Stimulated activated CD8-positive, alpha-beta memory T cell treated with anti-CD3 and anti-CD28 coated beads, Interleukin-15, amount 100 ng/mL, for 1 hour (primary cell): Measurements from ENCODE around the gene PARD3.

ENCODE experiments used
- DNase-seq: peaks from one replicate; pipeline ENCODE4 v3.0.0-alpha.2; 2020; ENCODE audit warnings: low read depth

The PARD3 gene

GRCh38 chr10:34213193-34213804, 601.8 kb downstream of the PARD3 start:
- DNase-seq, result no peak

DNA sequence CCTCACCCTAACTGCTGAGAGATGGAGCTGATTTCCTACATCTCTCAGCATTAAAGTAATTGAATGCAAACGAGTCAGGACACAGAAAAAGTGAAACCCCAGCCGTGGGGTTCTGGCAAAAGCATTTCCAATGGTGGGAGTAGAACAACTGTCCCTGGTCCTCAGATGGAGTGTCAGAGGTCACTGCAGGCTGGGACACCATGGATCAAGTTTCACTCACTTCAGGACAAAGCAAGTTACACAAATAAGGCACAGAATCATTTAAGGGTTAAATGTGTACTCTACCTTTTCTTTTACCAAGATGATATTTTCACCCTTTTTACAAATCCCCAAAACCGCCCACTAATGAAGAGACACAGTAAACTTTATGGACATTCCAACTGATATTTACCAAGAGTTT, 607.8 kb downstream of the PARD3 start:
- DNase-seq, result no peak

DNA sequence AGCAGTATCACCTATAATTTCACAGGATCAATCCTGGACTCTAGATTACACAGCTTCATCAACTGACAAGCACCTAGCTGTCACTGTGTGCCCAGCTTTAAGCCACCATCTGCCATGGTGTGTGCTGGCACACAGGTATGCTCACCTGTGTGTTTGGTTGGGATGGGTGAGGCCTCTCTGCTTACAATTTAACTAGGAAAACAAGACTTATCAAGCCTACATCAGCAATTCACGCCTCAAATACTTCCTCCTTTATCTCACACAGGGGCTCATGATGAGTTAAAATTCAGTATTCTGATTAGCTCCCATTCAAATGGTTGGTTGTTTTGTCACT, 608.2 kb downstream of the PARD3 start:
- no peak for DNase-seq

DNA sequence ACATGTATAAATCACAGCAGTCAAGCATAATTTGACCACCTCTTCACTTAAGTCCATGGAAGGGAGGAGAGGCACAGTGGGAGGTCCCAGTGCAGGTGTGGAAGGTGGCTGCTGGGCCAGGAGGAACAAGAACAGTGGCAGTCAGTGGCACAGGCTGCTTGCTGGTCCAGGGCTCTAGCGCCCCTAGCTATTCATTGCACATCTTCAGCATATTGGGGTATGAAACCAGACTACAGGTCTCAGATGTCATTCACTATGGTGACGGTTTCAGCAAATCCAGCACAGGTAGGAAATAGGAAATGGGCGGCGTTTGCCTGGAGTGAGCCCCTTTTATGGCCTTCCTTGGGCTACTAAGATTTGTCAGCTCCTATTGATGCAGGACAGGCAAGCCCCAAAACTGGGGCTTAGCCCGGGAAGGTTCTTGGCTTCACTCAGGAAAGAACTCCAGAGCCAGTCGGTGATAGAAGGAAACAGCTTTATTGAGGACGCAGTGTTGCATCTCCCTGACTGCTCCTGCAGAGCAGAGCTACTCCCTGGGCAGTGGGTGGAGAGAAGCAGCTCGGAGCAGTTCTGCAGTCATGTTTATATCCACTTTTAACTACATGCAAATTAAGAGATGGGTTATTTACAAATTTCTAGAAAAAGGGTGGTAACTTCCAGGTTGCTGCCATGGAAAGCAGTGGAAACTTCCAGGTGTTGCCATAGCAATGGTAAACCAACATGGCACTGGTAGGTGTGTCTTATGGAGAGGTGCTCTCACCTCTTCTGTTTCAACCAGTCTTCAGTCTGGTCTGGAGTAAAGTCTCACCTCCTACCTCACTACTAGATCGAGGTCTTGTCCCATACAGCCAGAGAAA, 608.8 kb downstream of the PARD3 start:
- no peak for DNase-seq

DNA sequence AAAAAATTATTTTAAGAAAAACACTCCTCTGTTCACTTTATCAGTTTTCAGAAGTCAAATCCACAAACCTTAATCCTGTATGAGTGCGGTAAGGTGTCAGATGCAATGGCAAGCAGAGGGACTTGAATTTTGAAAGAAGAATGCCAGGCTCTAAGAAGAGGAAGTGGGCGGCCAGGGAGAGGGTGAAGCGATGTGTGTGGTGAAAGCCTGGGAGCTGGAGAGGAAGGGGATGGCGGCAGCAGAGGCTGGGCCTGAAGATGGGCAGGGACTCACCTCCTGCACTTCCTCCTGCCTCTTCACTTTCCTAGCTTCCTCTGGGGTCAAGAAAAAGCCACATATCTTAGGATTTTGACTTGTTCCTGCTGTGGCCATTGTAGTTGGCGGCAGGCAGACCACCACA, 609.6 kb downstream of the PARD3 start:
- no peak for DNase-seq

DNA sequence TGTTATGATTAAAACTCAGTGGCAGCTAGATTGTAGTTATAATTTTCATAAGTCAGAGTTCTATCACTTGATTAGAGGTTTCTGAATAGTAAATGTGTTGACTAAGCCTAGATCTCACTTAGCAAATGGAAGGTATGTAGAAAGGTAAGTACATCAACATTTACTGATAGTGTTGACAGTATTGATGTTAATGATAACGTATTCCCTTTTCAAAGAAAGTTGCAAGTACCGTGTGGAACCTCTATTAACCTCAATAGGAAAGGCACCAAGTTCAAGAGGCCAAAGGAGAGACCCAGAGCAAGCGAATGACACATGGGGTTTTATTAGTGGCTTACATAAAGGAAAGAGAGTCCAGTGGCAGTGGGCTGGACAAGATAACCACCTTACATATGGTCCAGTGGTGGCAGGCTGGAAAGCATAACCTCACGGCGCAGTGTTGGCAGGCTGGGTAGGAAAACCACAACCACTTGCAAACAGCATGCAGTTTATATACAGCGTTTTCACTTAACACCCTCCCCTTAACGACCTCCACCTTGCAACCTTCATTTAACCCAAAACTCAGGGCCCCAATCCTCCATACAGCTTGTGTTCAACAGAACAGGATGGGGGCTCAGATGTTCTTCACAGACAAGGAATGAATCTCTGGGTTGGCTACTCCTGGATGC, 611.0 kb downstream of the PARD3 start:
- DNase-seq, result no peak

DNA sequence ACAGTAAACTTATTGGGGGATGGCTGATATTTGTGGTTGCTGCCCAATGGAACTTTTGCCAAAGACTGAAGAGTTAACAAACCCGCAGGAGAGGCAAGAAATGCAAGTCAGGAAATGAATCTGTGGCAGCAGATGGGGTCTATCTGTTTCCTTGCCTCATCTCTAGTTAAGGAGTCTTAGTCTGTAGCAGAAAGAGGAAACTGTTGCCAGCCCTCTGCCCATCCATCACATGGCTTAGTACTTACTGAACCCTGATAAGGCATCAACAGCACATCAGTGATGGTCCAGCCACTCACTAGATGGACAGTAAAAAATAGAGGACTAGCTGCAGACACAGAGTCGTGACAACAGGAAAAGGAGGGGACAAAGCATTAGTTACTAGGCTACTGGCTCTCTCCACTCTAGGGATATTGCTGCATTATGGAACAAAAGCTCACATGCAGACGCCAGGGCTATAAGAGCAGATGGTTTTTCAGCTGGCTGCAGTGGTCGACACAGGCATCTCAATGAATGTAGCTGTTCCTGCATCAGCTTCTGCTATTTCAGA, 614.7 kb downstream of the PARD3 start:
- DNase-seq, result no peak

DNA sequence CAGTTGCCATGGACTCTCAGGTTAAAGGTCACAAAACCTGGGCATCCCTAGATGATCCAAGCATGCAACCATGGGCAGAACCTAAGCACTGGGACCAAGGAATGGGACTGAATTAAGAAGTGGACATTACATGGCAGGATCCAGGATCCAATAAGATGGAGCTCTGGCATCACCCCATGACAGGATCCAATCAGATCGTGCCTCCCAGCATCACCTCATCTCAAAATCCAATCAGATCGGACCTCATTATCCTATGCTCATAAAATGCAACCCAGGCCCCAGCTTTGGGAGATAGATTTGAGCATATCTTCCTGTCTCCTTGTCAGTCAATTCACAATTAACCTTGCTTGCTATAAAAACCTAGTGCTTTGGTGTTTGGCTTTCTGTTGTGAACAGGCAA, 616.1 kb downstream of the PARD3 start:
- DNase-seq, result no peak

- DNase-seq, result no peak
These were observed 619.0 kb downstream of the PARD3 start for GRCh38 chr10:34196058-34196433.

DNA sequence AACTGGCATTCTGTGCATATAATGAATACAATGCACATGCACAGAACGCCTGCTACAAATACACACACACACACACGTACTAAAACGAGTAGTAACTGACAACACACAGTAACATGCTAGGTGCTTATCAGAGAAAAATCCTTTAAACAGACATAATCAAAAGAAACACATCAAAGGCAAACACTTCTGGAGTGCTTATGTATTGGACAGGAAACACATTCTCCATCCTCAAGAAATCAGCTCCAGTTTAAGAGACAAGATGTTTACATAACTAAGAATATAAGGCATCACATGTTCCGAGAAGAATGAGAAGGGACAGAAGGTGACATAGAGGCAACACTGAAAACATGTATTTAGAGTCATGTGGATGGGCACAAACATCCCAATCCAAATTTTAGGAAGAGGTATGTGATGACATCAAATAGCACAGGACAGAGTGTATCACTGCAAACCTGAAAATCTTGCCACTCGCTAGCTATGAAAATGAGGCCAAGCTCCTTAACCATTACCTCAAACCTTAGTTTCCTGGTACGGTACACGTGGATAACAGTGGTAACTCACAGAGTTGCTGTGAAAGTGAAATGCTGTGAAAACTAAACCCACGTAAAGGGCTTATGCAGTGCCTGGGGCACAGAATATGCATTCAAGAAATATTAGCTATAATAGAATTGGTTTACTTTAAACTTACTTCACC, 619.6 kb downstream of the PARD3 start:
- no peak for DNase-seq

GRCh38 chr10:34193931-34194626, 621.0 kb downstream of the PARD3 start:
- DNase-seq, result no peak

- DNase-seq, result no peak
These were observed 622.5 kb downstream of the PARD3 start for GRCh38 chr10:34192646-34193045.

- DNase-seq, result no peak
These were observed 623.7 kb downstream of the PARD3 start for GRCh38 chr10:34191406-34191805.

DNA sequence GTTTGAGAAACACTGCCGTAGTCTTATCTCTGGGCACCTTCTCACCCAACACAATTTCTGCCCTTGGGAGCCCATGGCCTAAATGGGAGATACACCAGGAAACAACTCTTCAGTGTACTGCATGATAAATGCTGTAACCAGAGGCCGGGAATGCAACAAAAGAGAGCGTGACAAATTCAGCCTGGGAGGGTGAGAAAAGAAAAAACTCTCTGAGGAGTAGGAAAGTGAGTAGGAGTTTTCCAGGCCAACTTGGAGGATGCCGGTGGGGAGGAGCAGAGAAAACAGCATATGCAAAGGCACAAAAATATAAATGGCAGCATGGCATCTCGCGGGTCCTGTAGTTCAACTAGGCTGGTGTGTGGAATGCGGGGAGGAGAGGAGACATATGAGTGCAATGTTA, 624.5 kb downstream of the PARD3 start:
- DNase-seq, result no peak

DNA sequence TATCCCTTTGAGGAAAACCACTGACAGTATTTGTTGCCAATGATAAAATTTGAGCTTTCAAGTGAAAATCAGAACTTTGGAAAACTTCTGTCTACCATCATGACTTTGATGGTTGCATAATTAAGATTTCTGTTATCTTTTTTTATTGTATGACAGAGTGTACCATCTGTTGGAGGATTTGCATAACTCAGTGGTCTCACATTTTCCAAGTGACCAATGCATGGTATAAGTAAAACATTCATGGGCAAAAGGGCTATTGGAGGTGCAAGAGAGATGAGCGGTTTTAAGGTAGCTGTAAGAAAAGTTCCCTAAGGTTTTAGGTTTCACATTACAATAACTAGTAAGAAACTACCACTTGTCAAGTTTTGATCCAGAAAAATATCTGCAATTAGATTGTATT, 625.3 kb downstream of the PARD3 start:
- DNase-seq, result no peak

DNA sequence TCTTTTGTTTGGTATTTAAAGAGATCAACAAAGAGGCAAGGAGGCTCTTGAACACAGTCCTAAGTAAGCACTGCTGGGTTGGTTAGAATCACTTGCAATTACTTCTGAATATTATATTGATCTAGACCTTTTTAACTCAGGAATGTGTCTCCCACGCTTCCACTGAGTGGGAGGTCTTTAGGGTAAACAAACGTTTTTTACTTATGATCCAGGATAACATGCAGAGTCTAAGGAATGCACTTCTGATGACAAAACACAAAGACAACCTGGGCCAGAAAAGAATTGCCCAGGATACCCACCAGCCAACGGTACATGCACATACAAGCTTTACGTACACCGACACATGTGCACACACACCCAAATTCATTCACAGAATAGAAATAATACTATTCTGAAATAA, 626.9 kb downstream of the PARD3 start:
- DNase-seq, result no peak

- no peak for DNase-seq
These were observed 627.9 kb downstream of the PARD3 start for GRCh38 chr10:34187201-34187600.

- no peak for DNase-seq
These were observed 628.4 kb downstream of the PARD3 start for GRCh38 chr10:34186745-34187144.

- DNase-seq, result no peak
These were observed 629.1 kb downstream of the PARD3 start for GRCh38 chr10:34185998-34186397.

DNA sequence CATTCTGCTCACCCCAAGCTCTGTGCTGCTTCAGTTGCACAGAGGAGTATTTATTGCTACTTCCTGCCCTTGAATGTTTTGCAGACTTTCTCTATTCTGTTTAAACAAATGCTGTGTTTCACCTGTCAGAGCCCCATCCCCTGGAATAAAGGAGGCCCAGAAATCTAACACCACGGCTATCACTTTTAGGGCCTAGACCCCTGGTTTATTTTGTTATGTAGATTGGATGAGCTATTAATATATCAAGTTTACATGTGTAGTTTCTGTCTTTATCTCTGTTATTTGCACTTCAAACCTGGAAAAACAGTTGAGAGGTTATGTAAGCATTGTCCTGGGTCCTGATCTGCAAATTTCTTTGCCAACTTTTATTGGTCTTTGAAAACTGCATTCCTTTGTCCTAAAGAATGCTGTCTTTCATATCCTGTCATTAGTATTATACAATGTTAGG, 630.1 kb downstream of the PARD3 start:
- no peak for DNase-seq

GRCh38 chr10:34184397-34184796, 630.7 kb downstream of the PARD3 start:
- DNase-seq, result no peak
